Activated CD8-positive, alpha-beta T cell treated with anti-CD3 and anti-CD28 coated beads, Interleukin-2, amount 10 ng/mL, durations not matched to agents 7 days and 5 days (primary cell): Measurements from ENCODE around the gene SDR42E2. TPM values are rescaled to one million over a fixed set of nuclear protein-coding genes. Genes with fewer than 3 reads are reported as not detected.

Experiments used
- ATAC-seq: fragments of 150-1000 bp; cut with Tn5 transposase; one replicate; pipeline ENCODE4 v1.10.0; 2021; ENCODE audit warnings: moderate library complexity
- CTCF ChIA-PET: fragments of 350-600 bp; sonication (Branson Sonifier 250); formaldehyde crosslinking; loops from one replicate; lab custom pipeline; 2021; ENCODE audit warnings: antibody characterized with exemption; lab: Charles Lee
- POLR2A ChIA-PET: fragments of 350-600 bp; sonication (Branson Sonifier 250); formaldehyde crosslinking; loops from one replicate; lab custom pipeline; 2021; ENCODE audit warnings: antibody characterized with exemption; lab: Charles Lee
- DNase-seq: peaks from one replicate; pipeline ENCODE4 v3.0.0-alpha.2; 2020
- H3K27ac Mint-ChIP-seq: one replicate; pipeline ENCODE4 v1.8.0; 2021; ENCODE audit warnings: mild to moderate bottlenecking, mixed read lengths
- H3K27me3 Mint-ChIP-seq: one replicate; pipeline ENCODE4 v1.8.0; 2021; ENCODE audit warnings: low read depth, mixed read lengths
- H3K36me3 Mint-ChIP-seq: one replicate; pipeline ENCODE4 v1.8.0; 2021; ENCODE audit warnings: low read depth, mixed read lengths
- H3K4me1 Mint-ChIP-seq: one replicate; pipeline ENCODE4 v1.8.0; 2021; ENCODE audit warnings: low read depth, mixed read lengths
- H3K4me3 Mint-ChIP-seq: one replicate; pipeline ENCODE4 v1.8.0; 2021; ENCODE audit warnings: mild to moderate bottlenecking, mixed read lengths
- H3K9me3 Mint-ChIP-seq: one replicate; pipeline ENCODE4 v1.8.0; 2022; ENCODE audit warnings: mixed read lengths; ENCODE audit not compliant: insufficient read depth
- total RNA-seq, 2 experiments: library from RNA; stranded (reverse); gene quantifications; one replicate each; pipeline ENCODE4 v1.2.3, GENCODE V29; 2021

SDR42E2 gene
- total RNA-seq, 2 experiments from 2014 or later: 0.16 TPM; not detected in 1

DNA sequence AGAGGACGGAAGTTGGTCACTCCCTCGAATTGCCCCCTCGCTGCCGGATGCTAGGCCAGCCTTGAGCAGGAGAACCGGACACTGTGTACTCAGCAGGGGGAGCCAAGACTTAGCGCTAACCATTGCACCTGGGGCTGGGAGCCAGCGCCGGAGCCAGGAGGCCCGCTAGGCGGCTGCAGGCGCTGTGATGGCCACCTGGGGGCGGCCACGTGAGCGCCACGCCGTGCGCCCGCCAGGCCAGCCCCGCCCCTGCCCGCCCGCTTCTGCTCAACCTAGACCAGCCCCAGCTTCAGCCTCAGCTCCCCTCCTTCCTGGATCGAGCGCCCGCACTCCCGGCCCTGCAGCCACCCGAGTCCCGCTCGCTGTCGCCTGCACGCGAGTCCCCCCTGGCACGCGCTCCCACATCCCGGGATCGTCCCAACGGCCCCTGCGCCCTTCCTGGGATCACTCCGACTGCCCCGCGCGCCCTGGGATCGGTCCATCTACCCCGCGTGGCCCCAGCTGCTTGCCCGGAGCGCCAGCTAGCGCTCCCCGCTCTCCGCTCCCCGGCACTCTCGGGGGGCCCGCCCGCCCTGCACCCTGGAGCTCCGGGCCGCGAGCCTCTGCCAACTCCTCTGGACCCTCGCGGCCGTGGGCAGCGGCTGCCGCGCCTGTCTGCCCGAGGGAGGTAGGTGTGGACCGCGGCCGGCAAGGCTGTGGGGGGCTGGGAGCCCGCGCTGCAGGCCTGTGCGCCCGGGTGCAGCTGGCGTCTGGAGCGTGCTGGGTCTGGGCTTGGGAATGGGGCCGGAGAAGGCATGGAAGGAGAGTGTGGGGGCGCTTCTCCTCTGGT, 43.9 kb downstream of the SDR42E2 start, which contains the start of gene EEF2K:
Gene EEF2K (plus strand): TSS at position 266 of the 829 bp plus-strand sequence. CDS start 19,452 bp downstream, outside the sequence.
- H3K27ac Mint-ChIP-seq: peak within 1 kb of the TSS; percentile 78
- H3K27me3 Mint-ChIP-seq: no peaks in the 10 kb centered on the region
- peaks cover 18% of the 10 kb centered on the region for H3K36me3 Mint-ChIP-seq
- ChIA-PET POLR2A (interaction anchor here (0.6 to 2.6 kb wide), 9 partner anchors 9 to 254 kb away, joined by 3 to 15 read pairs (median 5); partner anchors contain the start of gene POLR3E), CTCF (interaction anchor here (0.6 to 22.2 kb wide), 21 partner anchors 10 to 100 kb away, joined by 3 to 355 read pairs (median 4); partner anchors contain the start of gene POLR3E)
- H3K9me3 Mint-ChIP-seq: no peaks in the 10 kb centered on the region
- DNase-seq: peak; percentile 90
- H3K4me1 Mint-ChIP-seq: peaks cover 40% of the 10 kb centered on the region
- H3K4me3 Mint-ChIP-seq: peak within 1 kb of the TSS; percentile 80
- ATAC-seq: peak; percentile 94

DNA sequence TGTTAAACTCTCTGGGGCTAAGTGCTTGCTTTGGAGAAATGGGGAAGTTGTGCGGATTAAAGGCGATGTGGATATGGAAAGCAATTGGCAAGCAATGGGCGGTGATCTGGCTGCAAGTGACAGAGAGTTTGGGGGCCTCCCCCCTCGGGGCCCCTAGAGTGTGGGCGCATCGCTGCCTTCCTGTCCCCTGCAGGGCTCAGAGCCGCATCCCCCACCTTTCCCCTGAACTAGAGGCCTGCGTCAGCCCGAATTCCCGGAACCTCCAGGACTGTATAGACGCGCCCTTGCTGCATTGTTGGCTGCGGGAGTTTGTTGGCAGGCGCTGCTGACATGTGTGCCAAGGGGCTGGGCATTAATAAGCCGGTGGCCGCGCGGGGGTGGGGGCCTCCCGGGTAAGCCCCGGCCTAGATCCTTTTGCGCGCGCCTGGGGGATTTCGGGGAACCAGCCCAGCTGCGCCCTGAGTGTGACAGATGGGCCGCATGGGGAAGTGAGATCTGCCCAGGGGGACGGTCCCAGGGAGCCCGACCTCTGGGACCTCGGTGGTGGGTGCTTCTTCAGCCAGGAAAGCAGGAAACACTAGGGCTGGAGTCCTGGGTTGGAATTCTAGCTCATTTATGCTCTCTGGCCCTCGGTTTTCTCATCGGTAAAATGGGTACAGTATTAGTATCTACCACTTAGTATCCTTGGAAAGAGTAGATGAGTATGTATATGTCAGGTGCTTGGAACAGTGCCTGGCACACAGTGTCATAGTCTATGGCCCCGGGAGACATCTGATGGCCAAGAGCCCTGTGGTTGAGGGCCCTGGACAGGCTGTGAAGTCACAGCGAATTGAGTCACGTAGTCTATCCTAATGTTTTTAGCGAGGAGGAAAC, 44.8 kb downstream of the SDR42E2 start:
- no peaks in the 10 kb centered on the region for H3K9me3 Mint-ChIP-seq
- H3K27me3 Mint-ChIP-seq: no peaks in the 10 kb centered on the region
- peaks cover 22% of the 10 kb centered on the region for H3K36me3 Mint-ChIP-seq
- ATAC-seq: peak; percentile 27
- H3K4me1 Mint-ChIP-seq: peaks cover 40% of the 10 kb centered on the region
- DNase-seq: peak; percentile 56
- H3K27ac Mint-ChIP-seq: peak overlapping the region; percentile 70
- peak overlapping the region; percentile 80 for H3K4me3 Mint-ChIP-seq
- ChIA-PET POLR2A (interaction anchor here (1.1 to 2.6 kb wide), 7 partner anchors 8 to 91 kb away, joined by 3 to 15 read pairs (median 5); no protein-coding TSS in a partner anchor), CTCF (interaction anchor here (0.6 to 22.2 kb wide), 15 partner anchors 9 to 92 kb away, joined by 3 to 355 read pairs (median 4); partner anchors contain the start of gene POLR3E)

DNA sequence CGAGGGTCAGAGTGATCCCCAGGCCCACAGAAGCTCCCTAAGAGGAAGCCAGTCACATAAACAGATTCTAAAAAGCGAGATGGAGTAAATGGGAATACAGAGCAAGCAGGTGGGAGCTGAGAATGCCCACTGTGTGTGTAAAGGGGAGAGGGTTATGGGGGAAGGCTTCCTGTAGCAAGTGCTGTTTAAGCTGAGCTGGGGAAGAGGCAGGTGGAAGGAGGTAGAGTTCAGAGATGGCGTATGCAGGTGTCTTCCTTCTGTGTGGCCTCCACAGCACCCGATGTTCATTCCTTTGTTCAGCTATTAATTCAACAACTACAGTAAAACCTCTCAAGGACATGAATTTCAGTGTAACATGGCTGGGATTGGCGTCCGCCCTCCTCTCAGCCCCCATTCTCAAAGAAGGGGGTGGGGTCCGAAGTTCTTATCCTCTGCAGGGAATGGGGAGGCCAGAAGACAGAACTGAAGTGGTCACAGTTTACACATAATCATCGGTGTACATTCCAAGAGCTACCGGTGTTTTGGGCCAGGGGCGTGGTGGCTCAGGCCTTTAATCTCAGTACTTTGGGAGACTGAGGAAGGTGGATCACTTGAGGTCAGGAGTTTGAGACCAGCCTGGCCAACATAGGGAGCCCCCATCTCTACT, 45.5 kb downstream of the SDR42E2 start:
- CTCF ChIA-PET: interaction anchor here (0.7 to 22.2 kb wide), 7 partner anchors 12 to 91 kb away, joined by 3 to 355 read pairs (median 10); partner anchors contain the start of gene POLR3E
- Mint-ChIP-seq H3K4me3 (peak overlapping the region; percentile 80), H3K36me3 (peaks cover 26% of the 10 kb centered on the region), H3K27me3 (no peaks in the 10 kb centered on the region), H3K9me3 (no peaks in the 10 kb centered on the region), H3K4me1 (peaks cover 40% of the 10 kb centered on the region), H3K27ac (peak overlapping the region; percentile 70)
- POLR2A ChIA-PET: interaction anchor here (1.5 to 2.6 kb wide), 3 partner anchors 12 to 15 kb away, joined by 3 to 8 read pairs (median 7); no protein-coding TSS in a partner anchor
- DNase-seq: no peak
- ATAC-seq: no peak

DNA sequence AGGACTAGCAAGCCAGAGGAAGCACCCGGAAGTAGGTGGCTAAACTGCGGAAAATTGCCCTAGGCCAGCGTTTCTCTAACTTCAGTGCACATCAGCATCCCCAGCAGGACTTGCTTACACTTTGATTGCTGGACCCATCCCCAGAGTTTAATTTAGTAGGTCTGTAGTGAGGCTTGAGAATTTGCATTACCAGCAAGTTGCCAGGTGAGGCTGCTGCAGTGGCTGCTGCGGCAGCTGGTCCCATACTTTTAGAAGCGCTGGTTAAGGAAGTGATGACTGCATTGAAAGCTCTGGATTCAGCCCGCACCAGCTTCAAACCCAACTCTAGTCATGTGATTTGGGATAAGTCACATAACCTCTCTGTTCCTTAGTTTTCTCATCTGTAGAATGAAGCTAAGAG, 48.0 kb downstream of the SDR42E2 start:
- H3K4me3 Mint-ChIP-seq: no peak overlapping the region
- no peaks in the 10 kb centered on the region for H3K27me3 Mint-ChIP-seq
- ChIA-PET POLR2A (interaction anchor here (1.4 kb wide), 1 partner anchor 54 kb away, joined by 3 read pairs; no protein-coding TSS in a partner anchor), CTCF (interaction anchor here (1.3 to 22.2 kb wide), 3 partner anchors 14 to 89 kb away, joined by 4 to 355 read pairs (median 4); partner anchors contain the start of gene POLR3E)
- H3K4me1 Mint-ChIP-seq: peaks cover 38% of the 10 kb centered on the region
- H3K36me3 Mint-ChIP-seq: peaks cover 45% of the 10 kb centered on the region
- DNase-seq: no peak
- no peaks in the 10 kb centered on the region for H3K9me3 Mint-ChIP-seq
- no peak overlapping the region for H3K27ac Mint-ChIP-seq
- ATAC-seq: no peak

DNA sequence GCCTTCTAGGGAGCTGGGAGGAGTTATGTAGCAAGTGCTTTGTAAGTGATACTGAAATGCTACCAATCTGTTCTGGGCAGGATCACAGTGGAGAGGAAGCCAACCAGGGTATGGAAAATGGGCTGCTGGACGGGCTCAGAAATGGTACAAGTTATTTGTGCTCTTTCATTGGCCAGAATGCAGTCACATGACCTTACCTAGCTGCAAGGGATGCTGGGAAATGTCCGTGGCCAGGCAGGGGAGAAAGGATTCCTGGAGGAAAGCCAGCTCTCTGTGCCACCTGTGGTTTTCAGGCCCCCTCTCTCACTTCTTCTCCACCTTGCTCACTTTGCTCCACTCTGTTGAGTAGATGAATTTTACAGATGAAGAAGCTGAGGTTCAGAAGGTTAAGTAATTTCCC, 48.5 kb downstream of the SDR42E2 start:
- H3K4me3 Mint-ChIP-seq: no peak overlapping the region
- H3K9me3 Mint-ChIP-seq: no peaks in the 10 kb centered on the region
- peaks cover 37% of the 10 kb centered on the region for H3K4me1 Mint-ChIP-seq
- DNase-seq (no peak), ATAC-seq (no peak)
- peaks cover 47% of the 10 kb centered on the region for H3K36me3 Mint-ChIP-seq
- no peak overlapping the region for H3K27ac Mint-ChIP-seq
- no peaks in the 10 kb centered on the region for H3K27me3 Mint-ChIP-seq
- POLR2A ChIA-PET: interaction anchor here (1.4 kb wide), 1 partner anchor 53 kb away, joined by 3 read pairs; no protein-coding TSS in a partner anchor
- CTCF ChIA-PET: interaction anchor here (22.2 kb wide), 1 partner anchor 88 kb away, joined by 355 read pairs; the partner anchor contains the start of gene POLR3E

DNA sequence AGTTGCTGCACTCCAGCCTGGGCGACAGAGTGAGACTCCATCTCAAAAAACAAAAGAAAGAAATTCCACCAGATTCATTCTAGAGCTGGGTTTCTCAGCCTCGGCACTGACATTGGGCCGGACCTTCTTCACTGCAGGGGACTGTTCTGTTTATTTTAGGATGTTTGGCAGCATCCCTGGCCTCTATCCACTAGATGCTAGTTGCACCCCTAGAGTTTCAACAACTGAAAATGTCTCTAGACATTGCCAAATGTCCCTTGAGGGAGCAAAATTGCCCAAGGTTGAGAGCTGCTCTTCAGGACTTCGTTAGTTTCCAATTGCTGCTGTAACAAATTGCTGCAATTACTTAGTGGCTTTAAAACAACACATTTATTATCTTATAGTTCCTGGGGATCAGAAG, 50.9 kb downstream of the SDR42E2 start:
- Mint-ChIP-seq H3K4me3 (no peak overlapping the region), H3K27ac (peak overlapping the region; percentile 0), H3K27me3 (no peaks in the 10 kb centered on the region), H3K36me3 (peaks cover 56% of the 10 kb centered on the region), H3K9me3 (no peaks in the 10 kb centered on the region), H3K4me1 (peaks cover 33% of the 10 kb centered on the region)
- CTCF ChIA-PET: interaction anchor here (0.8 to 1.5 kb wide), 2 partner anchors 8 to 84 kb away, joined by 3 to 5 read pairs; no protein-coding TSS in a partner anchor
- ATAC-seq (no peak), DNase-seq (no peak)
- POLR2A ChIA-PET: no interaction called here

DNA sequence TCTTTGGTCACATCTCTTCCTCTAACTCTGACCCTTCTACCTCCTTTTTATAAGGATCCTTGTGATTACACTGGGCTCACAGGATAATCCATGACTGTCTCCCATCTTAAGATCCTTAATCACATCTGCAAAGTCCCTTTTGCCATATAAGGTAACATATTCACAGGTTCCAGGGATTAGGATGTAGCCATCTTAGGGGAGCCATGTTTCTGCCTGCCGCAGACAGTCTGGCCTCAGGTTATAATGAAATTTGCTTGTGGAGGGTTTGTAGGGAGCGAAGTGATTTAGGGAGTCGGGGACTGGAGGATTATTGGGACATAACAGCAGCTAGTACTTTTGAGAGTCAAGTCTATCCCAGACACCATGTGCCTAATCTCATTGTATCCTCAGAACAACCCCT, 51.5 kb downstream of the SDR42E2 start:
- Mint-ChIP-seq H3K27ac (peak overlapping the region; percentile 0), H3K4me3 (no peak overlapping the region), H3K27me3 (no peaks in the 10 kb centered on the region), H3K9me3 (no peaks in the 10 kb centered on the region), H3K36me3 (peaks cover 56% of the 10 kb centered on the region), H3K4me1 (peaks cover 28% of the 10 kb centered on the region)
- POLR2A ChIA-PET: no interaction called here
- CTCF ChIA-PET: interaction anchor here (0.8 to 1.5 kb wide), 2 partner anchors 9 to 83 kb away, joined by 3 to 5 read pairs; no protein-coding TSS in a partner anchor
- no peak for ATAC-seq
- no peak for DNase-seq

DNA sequence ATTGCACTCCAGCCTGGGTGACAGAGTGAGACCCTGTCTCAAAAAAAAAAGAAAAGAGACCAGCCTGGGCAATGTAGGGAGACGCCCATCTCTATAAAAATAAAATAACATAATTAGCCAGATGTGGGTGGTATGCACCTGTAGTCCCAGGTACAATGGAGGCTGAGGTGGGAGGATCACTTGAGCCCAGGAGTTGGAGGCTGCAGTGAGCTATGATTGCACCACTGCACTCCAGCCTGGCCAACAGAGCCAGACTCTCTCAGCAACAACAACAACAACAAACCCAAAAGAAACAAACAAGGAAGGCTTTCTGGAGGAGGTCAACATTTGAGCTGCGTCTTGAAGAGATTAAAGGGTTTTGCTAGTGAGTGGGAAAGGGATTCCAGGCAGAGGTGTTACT, 52.1 kb downstream of the SDR42E2 start:
- no peak for ATAC-seq
- ChIA-PET POLR2A (interaction anchor here (1.6 kb wide), 1 partner anchor 8 kb away, joined by 5 read pairs; the partner anchor contains the start of gene EEF2K), CTCF (interaction anchor here (0.8 to 1.5 kb wide), 2 partner anchors 9 to 82 kb away, joined by 3 to 5 read pairs; no protein-coding TSS in a partner anchor)
- H3K9me3 Mint-ChIP-seq: no peaks in the 10 kb centered on the region
- H3K4me3 Mint-ChIP-seq: no peak overlapping the region
- H3K27me3 Mint-ChIP-seq: no peaks in the 10 kb centered on the region
- peaks cover 52% of the 10 kb centered on the region for H3K36me3 Mint-ChIP-seq
- peak overlapping the region; percentile 22 for H3K27ac Mint-ChIP-seq
- peaks cover 28% of the 10 kb centered on the region for H3K4me1 Mint-ChIP-seq
- DNase-seq: no peak

DNA sequence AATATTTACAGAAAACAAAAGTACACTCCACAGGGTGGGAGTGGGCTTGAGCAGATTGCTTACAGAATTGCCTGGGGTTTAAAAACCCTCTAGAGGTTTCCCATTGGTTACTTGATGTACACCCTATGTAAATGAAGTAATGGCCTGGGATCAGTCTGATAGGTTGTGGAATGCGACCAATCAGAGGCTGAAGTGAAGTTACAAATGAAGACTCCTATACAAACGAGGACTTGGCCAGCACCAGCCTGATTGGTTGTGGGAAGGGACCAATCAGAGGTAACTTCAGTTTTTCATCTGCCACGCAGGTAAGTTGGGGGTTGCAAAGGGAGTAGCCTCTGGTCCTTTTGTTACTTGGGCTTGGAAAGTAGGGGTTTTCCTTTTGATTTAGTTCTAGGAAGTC, 52.6 kb downstream of the SDR42E2 start:
- no peak overlapping the region for H3K4me3 Mint-ChIP-seq
- DNase-seq (no peak), ATAC-seq (no peak)
- H3K36me3 Mint-ChIP-seq: peaks cover 50% of the 10 kb centered on the region
- CTCF ChIA-PET: interaction anchor here (1.8 kb wide), 1 partner anchor 106 kb away, joined by 5 read pairs; no protein-coding TSS in a partner anchor
- POLR2A ChIA-PET: interaction anchor here (1.6 kb wide), 1 partner anchor 9 kb away, joined by 5 read pairs; the partner anchor contains the start of gene EEF2K
- no peaks in the 10 kb centered on the region for H3K27me3 Mint-ChIP-seq
- no peaks in the 10 kb centered on the region for H3K9me3 Mint-ChIP-seq
- peaks cover 28% of the 10 kb centered on the region for H3K4me1 Mint-ChIP-seq
- no peak overlapping the region for H3K27ac Mint-ChIP-seq

DNA sequence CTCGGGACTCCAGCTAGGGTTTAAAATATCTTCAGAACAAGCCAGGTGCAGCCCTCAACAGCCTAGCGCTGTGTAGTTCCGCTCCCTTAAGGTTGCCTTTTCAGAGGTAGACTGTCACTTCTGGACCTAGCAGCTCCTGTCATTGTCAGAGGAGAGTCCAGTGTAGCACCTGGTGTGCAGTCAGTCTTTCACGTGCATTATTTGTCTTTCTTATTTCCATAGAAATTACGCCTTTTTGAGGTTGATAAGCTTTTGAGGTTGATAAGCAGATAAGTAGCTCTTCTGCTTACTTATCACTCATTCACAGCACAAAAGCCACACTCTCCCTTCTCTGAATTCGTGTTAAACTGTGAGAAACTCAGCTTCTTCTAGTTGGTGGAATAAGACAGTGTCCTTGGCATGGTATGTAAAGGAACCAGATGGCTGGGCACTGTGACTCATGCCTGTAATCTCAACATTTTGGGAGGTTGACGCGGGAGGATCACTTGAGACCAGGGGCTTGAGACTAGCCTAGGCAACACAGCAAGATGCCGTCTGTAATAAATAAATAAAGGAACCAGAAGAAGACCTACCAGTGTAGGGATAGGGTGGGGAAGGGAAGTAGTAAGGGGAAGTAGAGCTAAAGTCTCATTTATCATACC, 54.0 kb downstream of the SDR42E2 start:
- peaks cover 21% of the 10 kb centered on the region for H3K4me1 Mint-ChIP-seq
- H3K9me3 Mint-ChIP-seq: no peaks in the 10 kb centered on the region
- ChIA-PET POLR2A (interaction anchor here (1.6 kb wide), 1 partner anchor 10 kb away, joined by 5 read pairs; the partner anchor contains the start of gene EEF2K), CTCF (interaction anchor here (0.6 to 1.8 kb wide), 5 partner anchors 10 to 195 kb away, joined by 3 to 6 read pairs (median 4); partner anchors contain the start of gene EEF2K)
- DNase-seq: no peak
- H3K27ac Mint-ChIP-seq: no peak overlapping the region
- peaks cover 40% of the 10 kb centered on the region for H3K36me3 Mint-ChIP-seq
- no peak for ATAC-seq
- H3K27me3 Mint-ChIP-seq: no peaks in the 10 kb centered on the region
- no peak overlapping the region for H3K4me3 Mint-ChIP-seq
